ENCODE measurements around the gene SHBG. TPM values are rescaled to one million over a fixed set of nuclear protein-coding genes. Genes with fewer than 3 reads are reported as not detected.

SHBG gene
- total RNA-seq, 6 experiments from 2014 or later: 0.36 to 1.2 (median 0.79) TPM

DNA sequence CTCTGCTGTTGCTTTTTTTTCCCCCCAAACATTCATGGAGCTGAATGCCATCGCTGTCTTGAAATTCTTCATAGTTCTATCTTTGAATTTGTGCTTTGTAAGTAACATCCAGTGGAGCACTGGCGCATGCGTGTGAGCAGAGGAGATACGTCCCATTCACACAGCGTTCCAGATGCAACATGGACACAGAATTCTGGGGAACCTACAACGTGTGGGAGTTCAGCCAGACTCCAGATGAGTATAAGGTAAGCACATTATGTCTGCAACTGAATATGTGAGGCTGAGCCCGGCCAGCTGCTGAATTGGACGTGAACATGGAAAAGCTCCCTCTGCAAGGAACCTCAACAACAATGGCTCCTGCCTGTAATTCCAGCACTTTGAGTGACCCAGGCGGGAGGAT lies 16.5 kb downstream of the SHBG start:
- peaks cover 4% of the 10 kb centered on the region; the same call in 1 of the 2 replicates for H3K36me3 Mint-ChIP-seq (ENCODE audit: low read depth)
- no peak overlapping the region for H3K27ac Mint-ChIP-seq
- no peak overlapping the region for H3K4me3 Mint-ChIP-seq
- no peak for DNase-seq
- peaks cover 10% of the 10 kb centered on the region for H3K4me1 Mint-ChIP-seq (ENCODE audit: low read depth)
- H3K9me3 Mint-ChIP-seq: peaks cover 6% of the 10 kb centered on the region; the same call in 1 of the 2 replicates
- TF ChIP-seq, protein P1, sequence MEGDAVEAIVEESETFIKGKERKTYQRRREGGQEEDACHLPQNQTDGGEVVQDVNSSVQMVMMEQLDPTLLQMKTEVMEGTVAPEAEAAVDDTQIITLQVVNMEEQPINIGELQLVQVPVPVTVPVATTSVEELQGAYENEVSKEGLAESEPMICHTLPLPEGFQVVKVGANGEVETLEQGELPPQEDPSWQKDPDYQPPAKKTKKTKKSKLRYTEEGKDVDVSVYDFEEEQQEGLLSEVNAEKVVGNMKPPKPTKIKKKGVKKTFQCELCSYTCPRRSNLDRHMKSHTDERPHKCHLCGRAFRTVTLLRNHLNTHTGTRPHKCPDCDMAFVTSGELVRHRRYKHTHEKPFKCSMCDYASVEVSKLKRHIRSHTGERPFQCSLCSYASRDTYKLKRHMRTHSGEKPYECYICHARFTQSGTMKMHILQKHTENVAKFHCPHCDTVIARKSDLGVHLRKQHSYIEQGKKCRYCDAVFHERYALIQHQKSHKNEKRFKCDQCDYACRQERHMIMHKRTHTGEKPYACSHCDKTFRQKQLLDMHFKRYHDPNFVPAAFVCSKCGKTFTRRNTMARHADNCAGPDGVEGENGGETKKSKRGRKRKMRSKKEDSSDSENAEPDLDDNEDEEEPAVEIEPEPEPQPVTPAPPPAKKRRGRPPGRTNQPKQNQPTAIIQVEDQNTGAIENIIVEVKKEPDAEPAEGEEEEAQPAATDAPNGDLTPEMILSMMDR (IDR thresholded peaks at IDR 0.05): no peak
- peaks cover 38% of the 10 kb centered on the region for H3K27me3 Mint-ChIP-seq (ENCODE audit: insufficient read depth)

DNA sequence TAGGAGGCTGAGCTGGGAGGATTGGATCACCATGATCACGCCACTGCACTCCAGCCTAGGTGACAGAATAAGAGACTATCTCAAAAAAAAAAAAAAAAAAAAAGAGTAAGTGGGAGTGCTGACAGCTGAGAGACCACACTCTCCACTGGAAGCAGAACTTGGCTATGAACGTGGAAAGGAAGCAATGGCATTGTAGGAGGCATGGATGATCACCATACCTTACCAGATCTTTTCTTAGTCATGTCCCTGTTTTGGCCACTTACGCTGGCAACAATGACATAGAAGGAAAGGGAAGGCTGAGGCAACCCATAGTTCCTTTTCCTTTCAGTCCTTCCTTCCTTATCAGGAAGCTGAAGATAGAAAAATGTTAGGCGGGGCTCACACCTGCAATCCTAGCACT lies 17.1 kb downstream of the SHBG start:
- Mint-ChIP-seq H3K27ac (no peak overlapping the region), H3K36me3 (ENCODE audit: low read depth) (no peaks in the 10 kb centered on the region), H3K9me3 (0 out of 2 replicates have a peak, but pooled peaks cover under 1% of the 10 kb centered on the region), H3K4me1 (ENCODE audit: low read depth) (peaks cover 10% of the 10 kb centered on the region), H3K27me3 (ENCODE audit: insufficient read depth) (peaks cover 37% of the 10 kb centered on the region), H3K4me3 (no peak overlapping the region)
- TF ChIP-seq, protein P1 (IDR thresholded peaks at IDR 0.05): no peak
- no peak for DNase-seq

DNA sequence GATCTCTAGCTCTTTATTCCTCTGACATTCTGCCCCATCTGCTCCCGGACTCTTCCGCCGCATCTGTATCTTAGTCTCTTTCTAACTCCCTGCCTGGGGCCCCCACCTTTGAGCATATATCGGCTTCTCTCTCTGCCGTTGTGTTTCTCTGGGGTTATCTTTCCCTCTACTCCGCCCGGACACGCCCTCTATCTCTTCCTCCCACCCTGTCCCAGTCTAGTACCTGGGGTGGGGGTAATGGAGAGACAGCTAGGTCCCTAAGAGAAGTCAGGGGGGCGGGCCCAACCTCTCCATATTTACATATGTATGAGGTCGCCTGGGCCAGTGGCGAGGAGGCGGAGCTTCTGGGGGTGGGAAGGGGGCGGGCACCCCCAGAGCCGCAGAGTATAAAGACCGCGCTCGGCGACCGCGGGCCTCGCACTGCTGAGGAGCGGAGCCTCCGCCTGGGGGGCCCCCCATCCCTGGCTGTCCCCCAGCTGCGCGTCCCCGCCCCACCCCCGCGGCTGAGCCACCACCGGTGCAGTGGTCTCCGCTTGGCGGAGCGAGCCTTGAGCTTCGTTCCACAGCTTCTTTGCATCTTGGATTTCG lies 20.7 kb downstream of the SHBG start, which contains the start of gene ATP1B2:
TSS of gene ATP1B2 (plus strand) at position 418 of the 588 bp plus-strand sequence. CDS start 593 bp downstream, outside the sequence.
- TF ChIP-seq, protein P1 (IDR thresholded peaks at IDR 0.05): no peak
- H3K4me1 Mint-ChIP-seq (ENCODE audit: low read depth): peaks cover 10% of the 10 kb centered on the region
- H3K9me3 Mint-ChIP-seq: no peaks in the 10 kb centered on the region
- H3K36me3 Mint-ChIP-seq (ENCODE audit: low read depth): no peaks in the 10 kb centered on the region
- H3K4me3 Mint-ChIP-seq: peak within 1 kb of the TSS; percentile 76
- no peak for DNase-seq
- H3K27ac Mint-ChIP-seq: no peak within 1 kb of the TSS
- peaks cover 56% of the 10 kb centered on the region for H3K27me3 Mint-ChIP-seq (ENCODE audit: insufficient read depth)

DNA sequence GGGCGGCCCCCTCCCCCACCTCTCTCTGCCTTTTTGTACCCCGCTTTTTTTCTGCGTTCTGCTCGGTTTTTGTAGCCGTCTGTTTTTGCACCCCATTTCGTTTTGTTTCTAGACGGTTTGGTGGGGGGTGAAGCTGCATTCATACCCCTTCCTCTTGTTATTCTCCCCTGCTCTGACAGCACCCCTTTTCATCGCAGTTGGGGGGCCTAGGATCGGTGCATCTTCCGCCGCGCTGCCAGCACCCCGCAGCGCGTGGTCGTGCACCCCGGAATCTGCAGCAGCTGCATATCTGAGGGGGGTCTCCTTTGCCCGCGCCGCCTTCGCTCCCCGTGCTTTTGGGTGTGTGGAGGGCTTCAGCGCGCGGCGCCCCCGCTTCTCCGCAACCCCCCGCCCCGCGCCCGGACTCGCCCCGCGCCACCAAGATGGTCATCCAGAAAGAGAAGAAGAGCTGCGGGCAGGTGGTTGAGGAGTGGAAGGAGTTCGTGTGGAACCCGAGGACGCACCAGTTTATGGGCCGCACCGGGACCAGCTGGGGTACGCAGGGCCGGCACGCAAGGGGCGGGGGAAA lies 21.2 kb downstream of the SHBG start:
- peak overlapping the region; percentile 46; the same call in 1 of the 2 replicates for H3K4me3 Mint-ChIP-seq
- H3K36me3 Mint-ChIP-seq (ENCODE audit: low read depth): no peaks in the 10 kb centered on the region
- TF ChIP-seq, protein P1 (IDR thresholded peaks at IDR 0.05): no peak
- H3K27ac Mint-ChIP-seq: no peak overlapping the region
- H3K27me3 Mint-ChIP-seq (ENCODE audit: insufficient read depth): peaks cover 56% of the 10 kb centered on the region
- H3K9me3 Mint-ChIP-seq: no peaks in the 10 kb centered on the region
- H3K4me1 Mint-ChIP-seq (ENCODE audit: low read depth): peaks cover 10% of the 10 kb centered on the region
- no peak for DNase-seq

DNA sequence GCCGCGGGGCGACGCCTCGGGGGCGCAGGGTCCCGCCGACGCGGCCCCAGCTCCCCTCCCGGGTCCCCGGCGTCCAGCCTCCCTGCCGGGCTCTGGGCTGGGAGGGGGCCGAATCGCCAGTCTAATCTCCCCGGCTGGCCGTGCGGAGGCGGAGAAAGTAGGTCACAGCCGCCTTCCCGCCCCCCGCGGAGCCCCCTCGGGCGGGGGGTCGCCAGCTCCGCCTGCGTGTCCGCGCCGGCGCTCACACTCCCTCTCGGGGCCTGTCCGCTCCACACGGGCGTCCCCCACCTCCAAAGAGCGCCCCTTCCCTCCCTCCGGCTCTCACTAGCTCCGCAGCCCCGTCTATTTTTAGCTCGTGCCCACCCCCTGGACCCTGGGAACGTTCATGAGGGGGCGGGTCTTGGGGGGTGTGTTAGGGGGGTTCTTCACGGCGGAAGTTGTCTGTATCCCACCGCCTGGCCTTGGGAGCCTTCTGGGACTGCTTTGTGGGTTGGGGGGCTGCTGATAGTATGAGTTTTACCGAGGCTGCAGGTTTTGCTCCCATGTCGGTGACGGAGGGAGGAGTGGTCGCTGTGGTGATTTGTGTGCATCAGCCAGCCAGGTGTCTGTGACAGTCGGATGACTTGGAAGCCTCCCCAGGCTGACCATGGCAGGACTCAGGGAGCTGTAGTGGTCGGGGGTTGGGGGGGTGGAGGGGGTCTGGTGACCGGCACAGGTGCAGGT lies 21.9 kb downstream of the SHBG start:
- Mint-ChIP-seq H3K27ac (no peak overlapping the region), H3K4me3 (no peak overlapping the region), H3K9me3 (no peaks in the 10 kb centered on the region), H3K4me1 (ENCODE audit: low read depth) (peaks cover 10% of the 10 kb centered on the region), H3K36me3 (ENCODE audit: low read depth) (no peaks in the 10 kb centered on the region), H3K27me3 (ENCODE audit: insufficient read depth) (peaks cover 56% of the 10 kb centered on the region)
- TF ChIP-seq, protein P1 (IDR thresholded peaks at IDR 0.05): no peak
- no peak for DNase-seq

All from HFFc6 (cell line).